Measurements from ENCODE around the gene TTC17. TPM values are rescaled to one million over a fixed set of nuclear protein-coding genes. Genes with fewer than 3 reads are reported as not detected.
"Not testable (repeated sequence)": the region's sequence is repeated elsewhere in the genome, so short reads cannot be mapped to it uniquely, and the experiment has no call there.

Gene TTC17
- total RNA-seq, 1 experiment from 2014 or later, result 154 TPM

DNA sequence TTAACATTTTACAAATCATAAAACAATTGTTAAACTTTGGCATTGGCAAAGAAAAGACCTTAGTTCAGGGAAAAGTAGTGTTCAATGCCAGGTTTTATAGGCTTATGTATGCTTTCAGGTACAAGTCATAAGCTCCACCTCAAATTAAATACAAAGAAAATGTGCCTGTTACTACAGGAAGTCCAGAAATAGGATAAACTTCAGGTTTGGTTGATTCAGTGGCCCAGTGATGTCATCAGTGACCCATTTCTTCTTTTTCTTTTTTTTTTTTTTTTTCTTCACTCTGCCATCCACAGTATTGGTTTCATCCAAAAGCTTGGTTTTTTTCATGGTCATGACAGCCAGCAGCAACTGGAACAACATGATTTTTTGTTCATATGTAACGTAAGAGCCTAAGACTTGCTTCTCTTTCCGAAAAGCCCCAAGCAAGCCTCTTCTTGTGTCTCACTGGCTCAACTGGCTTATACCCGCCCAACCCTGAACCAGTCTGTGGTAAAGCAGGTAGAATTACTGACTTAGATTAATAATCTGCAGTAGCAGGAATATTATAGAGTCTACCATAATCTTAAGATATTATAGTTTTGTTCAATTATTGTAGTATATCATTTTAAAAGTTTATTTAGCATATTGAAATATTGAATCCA is 46.2 kb downstream of the TTC17 start:
- Histone ChIP-seq H3K4me3 (ENCODE audit: low read length) (no peak overlapping the region), H3K79me2 (ENCODE audit: low read length) (no peaks in the 10 kb centered on the region), H4K20me1 (ENCODE audit: insufficient read depth, low read depth, low read length) (no peaks in the 10 kb centered on the region), H3K4me1 (ENCODE audit: low read length) (no peaks in the 10 kb centered on the region), H2AFZ (ENCODE audit: low read length) (no peak overlapping the region), H3K27me3 (ENCODE audit: low read length) (no peaks in the 10 kb centered on the region), H3K4me2 (ENCODE audit: low read depth, low read length, poor library complexity, severe bottlenecking) (no peak overlapping the region), H3K9me3 (ENCODE audit: low read length) (no peaks in the 10 kb centered on the region), H3K9ac (ENCODE audit: low read length) (no peak overlapping the region), H3K9me2 (replicated peaks; ENCODE audit: insufficient read depth, low read length) (no peaks in the 10 kb centered on the region), H3K27ac (ENCODE audit: low read length) (no peak overlapping the region), H3K36me3 (ENCODE audit: insufficient read depth, low read length) (peaks cover 72% of the 10 kb centered on the region)
- DNase-seq, result peak; percentile 43

DNA sequence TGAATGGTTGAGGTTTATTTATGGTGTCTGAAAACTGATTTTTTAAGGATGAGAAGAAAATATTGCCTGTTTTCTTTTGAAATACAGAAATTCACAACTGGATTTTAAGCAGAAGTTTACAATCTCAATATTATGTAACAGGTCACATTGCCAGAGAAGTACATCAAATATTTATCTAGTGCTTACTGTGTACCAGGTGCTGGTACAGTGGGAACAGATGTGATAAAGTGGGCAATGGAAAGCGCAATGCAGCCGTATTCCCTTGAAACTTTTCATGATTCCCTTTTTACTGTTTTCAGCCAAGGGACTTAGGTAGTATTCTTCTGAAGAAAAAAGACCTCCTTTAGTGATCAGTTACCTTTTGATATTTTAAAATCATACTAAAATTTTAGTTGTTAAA is 49.6 kb downstream of the TTC17 start:
- Histone ChIP-seq H3K9me2 (replicated peaks; ENCODE audit: insufficient read depth, low read length) (no peaks in the 10 kb centered on the region), H3K27me3 (ENCODE audit: low read length) (no peaks in the 10 kb centered on the region), H2AFZ (ENCODE audit: low read length) (no peak overlapping the region), H3K79me2 (ENCODE audit: low read length) (peaks cover 7% of the 10 kb centered on the region), H3K9ac (ENCODE audit: low read length) (no peak overlapping the region), H3K27ac (ENCODE audit: low read length) (no peak overlapping the region), H3K36me3 (ENCODE audit: insufficient read depth, low read length) (peaks cover 61% of the 10 kb centered on the region), H4K20me1 (ENCODE audit: insufficient read depth, low read depth, low read length) (no peaks in the 10 kb centered on the region), H3K4me2 (ENCODE audit: low read depth, low read length, poor library complexity, severe bottlenecking) (no peak overlapping the region), H3K9me3 (ENCODE audit: low read length) (no peaks in the 10 kb centered on the region), H3K4me3 (ENCODE audit: low read length) (no peak overlapping the region), H3K4me1 (ENCODE audit: low read length) (peaks cover 14% of the 10 kb centered on the region)
- no peak for DNase-seq

DNA sequence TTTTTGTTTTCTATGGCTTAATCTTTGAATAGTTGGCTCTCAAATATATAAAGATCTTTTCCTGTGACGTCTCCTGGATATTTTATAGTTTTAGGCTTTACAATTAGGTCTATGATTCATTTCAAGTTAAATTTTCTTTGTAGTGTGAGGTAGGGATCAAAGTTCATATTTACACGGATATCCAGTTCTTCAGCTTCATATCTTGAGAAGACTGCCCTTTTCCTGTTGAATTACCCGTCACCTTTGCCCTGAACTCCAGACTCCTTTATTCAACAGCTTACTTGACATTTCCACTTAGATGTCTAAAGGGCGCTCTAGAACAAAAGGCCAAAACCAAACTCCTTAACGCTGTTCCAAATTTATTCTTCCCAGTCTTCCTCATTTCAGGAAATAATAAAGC is 51.7 kb downstream of the TTC17 start:
- Histone ChIP-seq H3K4me3 (ENCODE audit: low read length) (no peak overlapping the region), H3K4me1 (ENCODE audit: low read length) (peaks cover 14% of the 10 kb centered on the region), H2AFZ (ENCODE audit: low read length) (no peak overlapping the region), H3K9me2 (replicated peaks; ENCODE audit: insufficient read depth, low read length) (no peaks in the 10 kb centered on the region), H3K27ac (ENCODE audit: low read length) (no peak overlapping the region), H3K36me3 (ENCODE audit: insufficient read depth, low read length) (peaks cover 56% of the 10 kb centered on the region), H3K4me2 (ENCODE audit: low read depth, low read length, poor library complexity, severe bottlenecking) (no peak overlapping the region), H3K27me3 (ENCODE audit: low read length) (no peaks in the 10 kb centered on the region), H3K9me3 (ENCODE audit: low read length) (no peaks in the 10 kb centered on the region), H4K20me1 (ENCODE audit: insufficient read depth, low read depth, low read length) (no peaks in the 10 kb centered on the region), H3K79me2 (ENCODE audit: low read length) (peaks cover 7% of the 10 kb centered on the region), H3K9ac (ENCODE audit: low read length) (no peak overlapping the region)
- DNase-seq, result no peak

DNA sequence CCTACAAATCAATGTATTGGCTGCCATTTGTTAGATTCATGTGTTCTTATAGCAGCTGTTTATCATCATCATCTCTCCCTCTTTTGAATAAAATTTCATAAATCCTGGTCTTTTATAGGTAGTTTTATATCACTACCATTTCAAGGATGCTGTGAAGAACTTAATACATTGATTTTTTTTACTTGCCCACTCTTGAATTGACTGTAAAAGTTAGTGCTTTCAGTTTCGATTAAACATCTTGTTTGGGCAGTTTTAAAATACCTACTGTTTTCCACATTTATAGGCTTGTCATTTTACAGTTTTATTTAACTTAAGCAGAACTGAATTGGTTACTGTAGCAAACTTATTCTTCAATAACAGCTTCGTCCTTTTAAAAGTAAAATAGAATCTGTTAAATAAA is 59.5 kb downstream of the TTC17 start:
- Histone ChIP-seq H3K4me3 (ENCODE audit: low read length) (no peak overlapping the region), H3K27me3 (ENCODE audit: low read length) (no peaks in the 10 kb centered on the region), H2AFZ (ENCODE audit: low read length) (no peak overlapping the region), H3K27ac (ENCODE audit: low read length) (no peak overlapping the region), H3K36me3 (ENCODE audit: insufficient read depth, low read length) (peaks cover 35% of the 10 kb centered on the region), H3K4me1 (ENCODE audit: low read length) (peaks cover 13% of the 10 kb centered on the region), H3K79me2 (ENCODE audit: low read length) (peaks cover 2% of the 10 kb centered on the region; the same call in 1 of the 2 replicates), H3K4me2 (ENCODE audit: low read depth, low read length, poor library complexity, severe bottlenecking) (no peak overlapping the region), H3K9me2 (replicated peaks; ENCODE audit: insufficient read depth, low read length) (no peaks in the 10 kb centered on the region), H3K9me3 (ENCODE audit: low read length) (no peaks in the 10 kb centered on the region), H4K20me1 (ENCODE audit: insufficient read depth, low read depth, low read length) (no peaks in the 10 kb centered on the region), H3K9ac (ENCODE audit: low read length) (no peak overlapping the region)
- no peak for DNase-seq

DNA sequence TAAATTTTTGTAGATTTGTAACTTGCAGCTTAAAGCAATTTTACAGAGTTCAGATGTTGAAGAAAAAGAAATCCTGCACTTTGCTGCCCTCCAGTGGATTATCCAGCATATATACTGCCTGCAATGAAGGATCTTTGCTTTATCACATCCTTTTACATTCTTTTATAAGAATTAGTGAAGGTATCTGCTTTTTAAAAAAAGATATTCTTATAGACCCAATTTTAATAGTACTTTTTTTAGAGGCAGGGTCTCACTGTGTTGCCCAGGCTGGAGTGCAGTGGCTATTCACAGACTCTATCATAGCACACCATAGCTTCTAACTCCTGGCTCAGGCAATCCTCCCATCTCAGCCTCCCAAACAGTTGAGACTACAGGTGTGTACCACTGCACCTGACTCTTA is 60.7 kb downstream of the TTC17 start:
- H3K79me2 ChIP-seq (ENCODE audit: low read length), result peaks cover 3% of the 10 kb centered on the region; the same call in 1 of the 2 replicates
- H3K9me2 ChIP-seq (replicated peaks; ENCODE audit: insufficient read depth, low read length), result no peaks in the 10 kb centered on the region
- H3K9ac ChIP-seq (ENCODE audit: low read length), result no peak overlapping the region
- DNase-seq, result peak; percentile 82
- peaks cover 13% of the 10 kb centered on the region for H3K4me1 ChIP-seq (ENCODE audit: low read length)
- H3K27me3 ChIP-seq (ENCODE audit: low read length), result no peaks in the 10 kb centered on the region
- H3K4me2 ChIP-seq (ENCODE audit: low read depth, low read length, poor library complexity, severe bottlenecking), result no peak overlapping the region
- no peaks in the 10 kb centered on the region for H4K20me1 ChIP-seq (ENCODE audit: insufficient read depth, low read depth, low read length)
- H3K4me3 ChIP-seq (ENCODE audit: low read length), result no peak overlapping the region
- peaks cover 34% of the 10 kb centered on the region for H3K36me3 ChIP-seq (ENCODE audit: insufficient read depth, low read length)
- no peaks in the 10 kb centered on the region for H3K9me3 ChIP-seq (ENCODE audit: low read length)
- no peak overlapping the region for H3K27ac ChIP-seq (ENCODE audit: low read length)
- no peak overlapping the region for H2AFZ ChIP-seq (ENCODE audit: low read length)

DNA sequence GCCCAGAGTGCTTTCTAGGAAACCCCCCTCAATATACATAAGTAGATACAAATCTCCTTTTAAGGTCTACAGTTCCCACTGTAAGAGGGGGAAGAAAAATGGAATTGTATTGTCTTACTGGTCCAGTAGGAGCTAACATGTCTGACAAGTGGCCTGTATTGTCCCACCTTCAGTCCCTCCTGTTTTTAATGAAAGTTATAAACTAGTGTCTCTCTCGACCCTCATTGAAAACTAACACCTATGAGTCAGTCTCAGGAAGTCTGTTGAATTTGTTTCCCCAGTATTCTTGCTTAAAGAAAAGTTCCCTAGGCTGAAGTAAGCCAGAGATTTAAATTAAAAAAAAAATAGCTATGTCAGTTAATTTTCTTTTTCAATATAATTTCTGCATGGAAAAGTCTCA is 69.3 kb downstream of the TTC17 start:
- Histone ChIP-seq H3K36me3 (ENCODE audit: insufficient read depth, low read length) (peaks cover 28% of the 10 kb centered on the region; the same call in 1 of the 2 replicates), H3K4me2 (ENCODE audit: low read depth, low read length, poor library complexity, severe bottlenecking) (no peak overlapping the region), H3K27ac (ENCODE audit: low read length) (no peak overlapping the region), H3K79me2 (ENCODE audit: low read length) (peaks cover 3% of the 10 kb centered on the region), H4K20me1 (ENCODE audit: insufficient read depth, low read depth, low read length) (no peaks in the 10 kb centered on the region), H3K27me3 (ENCODE audit: low read length) (no peaks in the 10 kb centered on the region), H3K4me3 (ENCODE audit: low read length) (no peak overlapping the region), H3K9me2 (replicated peaks; ENCODE audit: insufficient read depth, low read length) (no peaks in the 10 kb centered on the region), H3K4me1 (ENCODE audit: low read length) (no peaks in the 10 kb centered on the region), H3K9ac (ENCODE audit: low read length) (no peak overlapping the region), H3K9me3 (ENCODE audit: low read length) (no peaks in the 10 kb centered on the region), H2AFZ (ENCODE audit: low read length) (no peak overlapping the region)
- no peak for DNase-seq

DNA sequence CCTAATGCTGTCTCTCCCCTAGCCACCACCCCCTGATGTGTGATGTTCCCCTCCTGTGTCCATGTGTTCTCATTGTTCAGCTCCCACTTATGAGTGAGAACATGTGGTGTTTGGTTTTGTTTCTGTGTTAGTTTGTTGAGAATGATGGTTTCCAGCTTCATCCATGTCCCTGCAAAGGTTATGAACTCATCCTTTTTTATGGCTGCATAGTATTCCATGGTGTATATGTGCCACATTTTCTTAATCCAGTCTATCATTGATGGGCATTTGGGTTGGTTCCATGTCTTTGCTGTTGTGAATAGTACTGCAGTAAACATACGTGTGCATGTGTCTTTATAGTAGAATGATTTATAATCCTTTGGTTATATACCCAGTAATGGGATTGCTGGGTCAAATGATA is 72.2 kb downstream of the TTC17 start:
- H3K9me3 ChIP-seq (ENCODE audit: low read length); DNase-seq; H3K27me3 ChIP-seq (ENCODE audit: low read length); H3K4me3 ChIP-seq (ENCODE audit: low read length); H2AFZ ChIP-seq (ENCODE audit: low read length); H3K27ac ChIP-seq (ENCODE audit: low read length); H3K4me2 ChIP-seq (ENCODE audit: low read depth, low read length, poor library complexity, severe bottlenecking); H3K9ac ChIP-seq (ENCODE audit: low read length); H3K79me2 ChIP-seq (ENCODE audit: low read length); H4K20me1 ChIP-seq (ENCODE audit: insufficient read depth, low read depth, low read length); H3K9me2 ChIP-seq (replicated peaks; ENCODE audit: insufficient read depth, low read length); H3K4me1 ChIP-seq (ENCODE audit: low read length): not testable (repeated sequence)
- peaks cover 23% of the 10 kb centered on the region; the same call in 1 of the 2 replicates for H3K36me3 ChIP-seq (ENCODE audit: insufficient read depth, low read length)

DNA sequence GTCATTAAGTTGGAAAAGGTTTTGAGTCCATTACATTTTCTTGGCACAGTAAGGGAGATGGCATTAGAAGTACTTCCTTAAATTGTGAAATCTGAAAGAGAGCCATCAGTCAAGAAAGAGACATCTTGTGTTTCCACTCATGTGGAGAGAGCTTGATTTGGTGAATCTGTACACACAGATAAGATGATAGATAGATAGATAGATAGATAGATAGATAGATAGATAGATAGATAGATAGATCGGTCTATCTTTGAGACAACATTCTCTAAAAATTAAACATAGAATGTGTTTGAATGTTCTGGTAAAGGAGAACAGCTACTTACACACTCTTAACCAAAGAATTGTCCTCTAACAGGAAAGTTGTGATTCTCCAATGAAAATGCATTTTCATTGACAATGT is 76.2 kb downstream of the TTC17 start:
- Histone ChIP-seq H3K27ac (ENCODE audit: low read length) (no peak overlapping the region), H3K9me2 (replicated peaks; ENCODE audit: insufficient read depth, low read length) (no peaks in the 10 kb centered on the region), H3K27me3 (ENCODE audit: low read length) (no peaks in the 10 kb centered on the region), H3K4me2 (ENCODE audit: low read depth, low read length, poor library complexity, severe bottlenecking) (no peak overlapping the region), H4K20me1 (ENCODE audit: insufficient read depth, low read depth, low read length) (no peaks in the 10 kb centered on the region), H3K4me3 (ENCODE audit: low read length) (no peak overlapping the region), H3K36me3 (ENCODE audit: insufficient read depth, low read length) (peaks cover 35% of the 10 kb centered on the region; the same call in 1 of the 2 replicates), H3K4me1 (ENCODE audit: low read length) (no peaks in the 10 kb centered on the region), H3K9me3 (ENCODE audit: low read length) (no peaks in the 10 kb centered on the region), H2AFZ (ENCODE audit: low read length) (no peak overlapping the region), H3K79me2 (ENCODE audit: low read length) (0 out of 2 replicates have a peak, but pooled peaks cover 2% of the 10 kb centered on the region), H3K9ac (ENCODE audit: low read length) (no peak overlapping the region)
- no peak for DNase-seq
